Panc1 (cell line): ENCODE measurements around the gene PIP4K2C. TPM values are rescaled to one million over a fixed set of nuclear protein-coding genes. Genes with fewer than 3 reads are reported as not detected.

Experiments used
- ATAC-seq: fragments of 200-7000 bp; cut with Tn5 transposase; 2 replicates; pipeline ENCODE4 v1.9.1; 2020; ENCODE audit warnings: mild to moderate bottlenecking, moderate library complexity
- BruUV-seq: library from RNA; stranded (reverse); fragments of 400-500 nt; replicated peaks from 2 replicates; lab custom pipeline; 2021; lab: Mats Ljungman, UMichigan
- CTCF ChIA-PET: fragments of 300-600 bp; sonication (Branson Sonifier 250); formaldehyde crosslinking; loops from one replicate; lab custom pipeline; 2022; ENCODE audit warnings: antibody characterized with exemption; lab: Charles Lee
- POLR2A ChIA-PET: fragments of 300-600 bp; sonication (Branson Sonifier 250); formaldehyde crosslinking; loops from one replicate; lab custom pipeline; 2022; ENCODE audit warnings: antibody characterized with exemption; lab: Charles Lee
- DNase-seq: peaks from one replicate; pipeline ENCODE4 v3.0.0-alpha.2; 2010; ENCODE audit warnings: low read depth, low spot score
- H3K27ac ChIP-seq: 2 replicates; pipeline ENCODE4 v1.5.1; 2011; ENCODE audit warnings: mild to moderate bottlenecking, low read length, inconsistent platforms
- H3K27me3 ChIP-seq: fragments of 200-500 bp; sonication (Bioruptor generic); 2 replicates; pipeline ENCODE4 v1.6.0; 2014; ENCODE audit warnings: low read length, inconsistent platforms; ENCODE audit not compliant: control insufficient read depth, insufficient read depth
- H3K36me3 ChIP-seq: fragments of 200-500 bp; sonication (Bioruptor generic); 2 replicates; pipeline ENCODE4 v1.5.1; 2014; ENCODE audit warnings: inconsistent platforms, mild to moderate bottlenecking, low read length, moderate library complexity; ENCODE audit not compliant: control insufficient read depth, insufficient read depth
- H3K4me1 ChIP-seq: 2 replicates; pipeline ENCODE4 v1.5.1; 2011; ENCODE audit warnings: inconsistent platforms, mild to moderate bottlenecking, low read length, moderate library complexity; ENCODE audit not compliant: control insufficient read depth, insufficient read depth
- H3K4me3 ChIP-seq, 2 experiments: 2 replicates each; pipeline ENCODE4 v1.5.1; 2011 to 2012; ENCODE audit warnings: low read depth in 2 of 2, low read length in 2 of 2, mild to moderate bottlenecking in 2 of 2, inconsistent platforms in 1 of 2, moderate library complexity in 1 of 2
- H3K9me3 ChIP-seq: fragments of 200-500 bp; sonication (Bioruptor generic); 2 replicates; pipeline ENCODE4 v1.5.1; 2014; ENCODE audit warnings: low read depth, mild to moderate bottlenecking, inconsistent platforms, low read length, moderate library complexity; ENCODE audit not compliant: control insufficient read depth, insufficient read depth
- CTCF ChIP-seq: fragments of 450-650 bp; IDR thresholded peaks from 2 replicates; pipeline ENCODE4 v1.5.1; 2017; ENCODE audit warnings: mild to moderate bottlenecking
- POLR2AphosphoS5 ChIP-seq: IDR thresholded peaks from 2 replicates; pipeline ENCODE4 v1.6.1; 2012; ENCODE audit warnings: mild to moderate bottlenecking, low read depth, low read length, moderate library complexity
- REST ChIP-seq, 2 experiments: IDR thresholded peaks; 2 replicates each; pipeline ENCODE4 v1.6.1; 2011 to 2012; ENCODE audit warnings: low read depth in 2 of 2, control low read depth in 1 of 2, low read length in 1 of 2, mild to moderate bottlenecking in 1 of 2, moderate library complexity in 1 of 2; ENCODE audit not compliant: insufficient read depth in 1 of 2
- SIN3A ChIP-seq: IDR thresholded peaks from 2 replicates; pipeline ENCODE4 v1.6.1; 2012; ENCODE audit warnings: low read depth, mild to moderate bottlenecking, low read length, moderate library complexity, borderline replicate concordance; ENCODE audit not compliant: insufficient read depth
- TCF7L2 ChIP-seq: IDR thresholded peaks from 2 replicates; pipeline ENCODE4 v1.6.1; 2011; ENCODE audit warnings: mild to moderate bottlenecking, low read depth, low read length, inconsistent platforms
- in situ Hi-C: cut with HindIII; loops from 2 replicates; pipeline ENCODE4 v1.10.0; 2016; ENCODE audit warnings: low sequenced_read_pairs, low pct_unique_long_range_greater_than_20kb
- intact Hi-C: fragments of 100-400 bp; cut with micrococcal nuclease; formaldehyde crosslinking; loops from one replicate; pipeline ENCODE4 v1.10.0; 2022; ENCODE audit not compliant: unreplicated experiment
- total RNA-seq: library from RNA; stranded (reverse); gene quantifications from one replicate; pipeline ENCODE4 v1.2.1, GENCODE V29; 2021; ENCODE audit not compliant: unreplicated experiment

PIP4K2C gene
- total RNA-seq, 1 experiment from 2014 or later, result 62.6 TPM

GRCh38 chr12:57548013-57548315 is 43.0 kb upstream of the PIP4K2C start:
- Histone ChIP-seq H3K27me3 (no peaks in the 10 kb centered on the region), H3K9me3 (no peaks in the 10 kb centered on the region), H3K4me1 (peaks cover 20% of the 10 kb centered on the region), H3K36me3 (peaks cover 4% of the 10 kb centered on the region; the same call in 1 of the 2 replicates), H3K27ac (no peak overlapping the region), H3K4me3 (no peak overlapping the region)
- no TSS peak for BruUV-seq
- TF ChIP-seq CTCF (no peak), SIN3A (no peak), TCF7L2 (no peak), POLR2AphosphoS5 (no peak), REST (IDR thresholded peaks at IDR 0.05; ENCODE audit: insufficient read depth in 1 of 2, low read depth in 2 of 2, low read length in 1 of 2) (no peak)
- POLR2A ChIA-PET, result no interaction called here
- CTCF ChIA-PET, result no interaction called here
- intact Hi-C loops, result no loop called here
- ATAC-seq (no peak), DNase-seq (no peak)
- in situ Hi-C loops, result no loop called here

GRCh38 chr12:57548488-57548887 is 42.5 kb upstream of the PIP4K2C start:
- Histone ChIP-seq H3K9me3 (no peaks in the 10 kb centered on the region), H3K36me3 (peaks cover 4% of the 10 kb centered on the region; the same call in 1 of the 2 replicates), H3K27ac (0 out of 2 replicates have a peak overlapping the region, but pooled peaks have one; percentile 20), H3K4me3 (no peak overlapping the region), H3K27me3 (no peaks in the 10 kb centered on the region), H3K4me1 (peaks cover 20% of the 10 kb centered on the region)
- CTCF ChIA-PET, result no interaction called here
- DNase-seq, result no peak
- no peak for TF ChIP-seq REST (IDR thresholded peaks at IDR 0.05; ENCODE audit: insufficient read depth in 1 of 2, low read depth in 2 of 2, low read length in 1 of 2)
- TF ChIP-seq POLR2AphosphoS5, result no peak
- no peak for TF ChIP-seq CTCF
- TF ChIP-seq TCF7L2, result no peak
- no peak for TF ChIP-seq SIN3A
- in situ Hi-C loops (no loop called here), intact Hi-C loops (no loop called here)
- BruUV-seq, result no TSS peak
- POLR2A ChIA-PET, result no interaction called here
- no peak for ATAC-seq
